H1 (cell line): ENCODE measurements around the gene IRGQ. TPM values are rescaled to one million over a fixed set of nuclear protein-coding genes. Genes with fewer than 3 reads are reported as not detected.

Experiments
- CTCF ChIA-PET: fragments of 300-600 bp; sonication (Branson Sonifier 250); formaldehyde crosslinking; loops from one replicate; lab custom pipeline; 2021; ENCODE audit not compliant: partially characterized antibody; lab: Charles Lee
- POLR2A ChIA-PET: fragments of 300-600 bp; sonication (Branson Sonifier 250); formaldehyde crosslinking; loops from one replicate; lab custom pipeline; 2021; ENCODE audit warnings: inconsistent platforms; ENCODE audit not compliant: partially characterized antibody; lab: Charles Lee
- DNase-seq, 2 experiments: peaks; one replicate each; pipeline versions ENCODE4 v3.0.0 to v3.0.0-alpha.2; 2010 to 2022; ENCODE audit warnings: low spot score in 2 of 2, low read depth in 1 of 2, mixed read lengths in 1 of 2
- FAIRE-seq: peaks from 2 replicates; lab custom pipeline; 2011; peaks lifted over from hg19 to GRCh38; lab: Jason Lieb, UNC
- H2AFZ ChIP-seq: 2 replicates; pipeline ENCODE4 v1.8.1; 2012; ENCODE audit warnings: low read length, inconsistent platforms
- H2AK5ac ChIP-seq: 2 replicates; pipeline ENCODE4 v1.6.1; 2013; ENCODE audit warnings: low read depth, low read length
- H2BK120ac ChIP-seq: replicated peaks from 2 replicates; pipeline ENCODE3; 2013; ENCODE audit warnings: low read depth, low read length, inconsistent platforms
- H2BK12ac ChIP-seq: 2 replicates; pipeline ENCODE4 v1.6.1; 2013; ENCODE audit warnings: low read depth, low read length
- H2BK15ac ChIP-seq: 2 replicates; pipeline ENCODE4 v1.6.1; 2013; ENCODE audit warnings: low read length
- H2BK20ac ChIP-seq: 2 replicates; pipeline ENCODE4 v1.6.1; 2013; ENCODE audit warnings: low read length
- H2BK5ac ChIP-seq: 2 replicates; pipeline ENCODE4 v1.6.1; 2013; ENCODE audit warnings: low read depth, low read length
- H3K14ac ChIP-seq: 2 replicates; pipeline ENCODE4 v1.6.1; 2013; ENCODE audit warnings: inconsistent platforms; ENCODE audit not compliant: insufficient read length
- H3K18ac ChIP-seq: 2 replicates; pipeline ENCODE4 v1.6.1; 2013; ENCODE audit warnings: low read length; ENCODE audit errors: extremely low read depth
- H3K23ac ChIP-seq: 2 replicates; pipeline ENCODE4 v1.6.1; 2013; ENCODE audit warnings: inconsistent platforms; ENCODE audit not compliant: insufficient read length
- H3K23me2 ChIP-seq: 2 replicates; pipeline ENCODE4 v1.6.1; 2013; ENCODE audit warnings: low read depth, low read length
- H3K27ac ChIP-seq: 2 replicates; pipeline ENCODE4 v1.6.1; 2011; ENCODE audit warnings: low read depth, low read length, inconsistent platforms
- H3K27me3 ChIP-seq, 4 experiments: replicated peaks in 1 of 4; 1 replicate in 1 of 4; 2 replicates in 3 of 4; pipeline versions ENCODE4 v1.6.1 to v1.8.1; 2011 to 2013; ENCODE audit warnings: low read length in 3 of 4, mild to moderate bottlenecking in 3 of 4, inconsistent platforms in 2 of 4, mixed read lengths in 2 of 4, moderate library complexity in 1 of 4; ENCODE audit not compliant: control insufficient read depth in 3 of 4, insufficient read depth in 3 of 4; ENCODE audit errors: extremely low read depth in 1 of 4
- H3K36me3 ChIP-seq, 4 experiments: 2 replicates each; pipeline versions ENCODE4 v1.6.1 to v1.8.1; 2011 to 2013; ENCODE audit warnings: mild to moderate bottlenecking in 4 of 4, low read length in 3 of 4, moderate library complexity in 2 of 4, control low read depth in 1 of 4, inconsistent platforms in 1 of 4; ENCODE audit not compliant: insufficient read depth in 4 of 4, control insufficient read depth in 2 of 4
- H3K4ac ChIP-seq: replicated peaks from 2 replicates; pipeline ENCODE3; 2013; ENCODE audit warnings: low read length, low read depth, mixed read lengths, inconsistent platforms; ENCODE audit not compliant: insufficient read length
- H3K4me1 ChIP-seq, 4 experiments: replicated peaks in 1 of 4; 1 replicate in 1 of 4; 2 replicates in 3 of 4; pipeline versions ENCODE4 v1.6.1 to v1.8.1; 2011 to 2013; ENCODE audit warnings: low read length in 3 of 4, inconsistent platforms in 2 of 4, mixed read lengths in 1 of 4; ENCODE audit not compliant: insufficient read depth in 4 of 4, control insufficient read depth in 3 of 4
- H3K4me2 ChIP-seq, 2 experiments: 2 replicates each; pipeline versions ENCODE4 v1.6.1 to v1.8.1; 2011 to 2013; ENCODE audit warnings: low read depth in 2 of 2, low read length in 2 of 2, control low read depth in 1 of 2, inconsistent platforms in 1 of 2, mild to moderate bottlenecking in 1 of 2; ENCODE audit not compliant: insufficient read depth in 1 of 2
- H3K4me3 ChIP-seq, 4 experiments: fragments of 200-600, 300-600 bp in 1 of 4; sonication (generic), shearing (Covaris generic), sonication (Bioruptor Twin) in 1 of 4; 2 replicates each; pipeline versions ENCODE4 v1.5.1 to v1.8.1; 2011 to 2016; ENCODE audit warnings: low read length in 4 of 4, low read depth in 3 of 4, control low read depth in 2 of 4, inconsistent platforms in 2 of 4, mild to moderate bottlenecking in 2 of 4, mixed read lengths in 1 of 4, moderate library complexity in 1 of 4; ENCODE audit not compliant: insufficient read depth in 2 of 4; ENCODE audit errors: extremely low read depth in 1 of 4
- H3K56ac ChIP-seq: replicated peaks from 2 replicates; pipeline ENCODE3; 2013; ENCODE audit warnings: low read depth, mild to moderate bottlenecking, mixed read lengths, low read length, inconsistent platforms; ENCODE audit not compliant: insufficient read length
- H3K79me1 ChIP-seq: 2 replicates; pipeline ENCODE4 v1.6.1; 2013; ENCODE audit warnings: low read depth, low read length, control low read depth
- H3K79me2 ChIP-seq, 2 experiments: 2 replicates each; pipeline versions ENCODE4 v1.6.1 to v1.8.1; 2012 to 2013; ENCODE audit warnings: low read length in 2 of 2, mild to moderate bottlenecking in 2 of 2, inconsistent platforms in 1 of 2; ENCODE audit not compliant: insufficient read depth in 2 of 2, control insufficient read depth in 1 of 2
- H3K9ac ChIP-seq, 4 experiments: replicated peaks in 1 of 4; 1 replicate in 1 of 4; 2 replicates in 3 of 4; pipeline versions ENCODE4 v1.6.1 to v1.8.1; 2011 to 2013; ENCODE audit warnings: low read depth in 3 of 4, low read length in 3 of 4, control low read depth in 2 of 4, mild to moderate bottlenecking in 2 of 4, moderate library complexity in 2 of 4, inconsistent platforms in 1 of 4; ENCODE audit errors: extremely low read depth in 1 of 4
- H3K9me3 ChIP-seq, 2 experiments: 2 replicates each; pipeline versions ENCODE4 v1.6.1 to v1.8.1; 2012 to 2013; ENCODE audit warnings: mild to moderate bottlenecking in 2 of 2, moderate library complexity in 2 of 2, control low read depth in 1 of 2, inconsistent platforms in 1 of 2, low read depth in 1 of 2, low read length in 1 of 2, mixed read lengths in 1 of 2; ENCODE audit not compliant: insufficient read depth in 2 of 2
- H4K20me1 ChIP-seq, 2 experiments: replicated peaks in 1 of 2; 2 replicates each; pipeline versions ENCODE3 to v1.8.1; 2011 to 2013; ENCODE audit warnings: inconsistent platforms in 2 of 2, low read length in 2 of 2, mild to moderate bottlenecking in 1 of 2; ENCODE audit not compliant: insufficient read depth in 2 of 2, control insufficient read depth in 1 of 2
- H4K5ac ChIP-seq: 2 replicates; pipeline ENCODE4 v1.6.1; 2013; ENCODE audit warnings: low read length, low read depth, mixed read lengths, inconsistent platforms; ENCODE audit not compliant: insufficient read length
- H4K8ac ChIP-seq: 2 replicates; pipeline ENCODE4 v1.8.0; 2013; ENCODE audit warnings: mild to moderate bottlenecking, moderate library complexity, low read length, inconsistent platforms; ENCODE audit not compliant: insufficient read depth; ENCODE audit errors: extremely low read depth
- H4K91ac ChIP-seq: replicated peaks from 2 replicates; pipeline ENCODE3; 2013; ENCODE audit warnings: low read length, mixed read lengths, inconsistent platforms; ENCODE audit not compliant: insufficient read length
- CHD2 ChIP-seq: IDR thresholded peaks from 2 replicates; pipeline ENCODE4 v1.6.1; 2012; ENCODE audit warnings: low read length, improper control_type of control experiment
- EGR1 ChIP-seq: IDR thresholded peaks from 2 replicates; pipeline ENCODE4 v1.6.1; 2011; ENCODE audit warnings: low read depth, low read length, borderline replicate concordance
- KDM4A ChIP-seq: IDR thresholded peaks from one replicate; pipeline ENCODE4 v1.7.1; 2012; ENCODE audit warnings: low read depth, mild to moderate bottlenecking, moderate library complexity, low read length, inconsistent platforms; ENCODE audit not compliant: severe bottlenecking
- NANOG ChIP-seq: IDR thresholded peaks from 2 replicates; pipeline ENCODE4 v1.6.1; 2011; ENCODE audit warnings: low read length, low read depth, mild to moderate bottlenecking, inconsistent platforms; ENCODE audit not compliant: insufficient read depth, poor library complexity, severe bottlenecking
- NRF1 ChIP-seq: IDR thresholded peaks from 2 replicates; pipeline ENCODE4 v1.6.1; 2011; ENCODE audit warnings: mild to moderate bottlenecking, low read depth, low read length, improper control_type of control experiment
- SUZ12 ChIP-seq: fragments of 200-600 bp; sonication (generic); IDR thresholded peaks from 2 replicates; pipeline ENCODE4 v1.6.1; 2012; ENCODE audit warnings: mild to moderate bottlenecking, inconsistent platforms, low read length, moderate library complexity, mixed read lengths
- TBP ChIP-seq: IDR thresholded peaks from 2 replicates; pipeline ENCODE4 v1.6.1; 2011; ENCODE audit warnings: low read depth, low read length, improper control_type of control experiment
- TEAD4 ChIP-seq: IDR thresholded peaks from 2 replicates; pipeline ENCODE4 v1.6.1; 2012; ENCODE audit warnings: low read depth, low read length, inconsistent platforms, mixed read lengths
- WGBS, 2 experiments: shearing (Covaris generic) in 1 of 2; methylation state at CpG; one replicate each; pipeline versions ENCODE4 v1.1.6 to v1.1.7; 2013 to 2015; ENCODE audit warnings: low lambda C conversion rate in 2 of 2, mixed read lengths in 2 of 2, inconsistent platforms in 1 of 2, low coverage in 1 of 2, missing lambda C conversion rate in 1 of 2; ENCODE audit not compliant: insufficient replicate concordance in 2 of 2, insufficient coverage in 1 of 2, insufficient read length in 1 of 2; ENCODE audit errors: extremely low coverage in 1 of 2, missing lambda C conversion rate in 1 of 2; 5-methylcytosine and 5-hydroxymethylcytosine counted together
- polyA plus RNA-seq, 7 experiments: library from polyadenylated mRNA; depleted of rRNA in 3 of 7; stranded (reverse) in 5 of 7; unstranded in 2 of 7; fragments of >200 nt in 5 of 7; fragments of 200-250 nt in 2 of 7; gene quantifications; 1 replicate in 5 of 7; 2 replicates in 1 of 7; 4 replicates in 1 of 7; pipeline versions ENCODE4 v1.2.1 to v1.2.3, GENCODE V29; 2011 to 2013; ENCODE audit warnings: missing spikeins in 2 of 7, mixed read lengths in 2 of 7
- total RNA-seq: library from RNA; stranded (reverse); fragmentation: NEBNext Ultra II Directional; extraction: Animal tissue kit (Norgen Biotek cat#: 25700); gene quantifications from 2 replicates; pipeline ENCODE4 v1.2.1, GENCODE V29; 2021

IRGQ gene
- total and polyA plus RNA-seq, 2 of the 8 experiments (the other 6 are each of a cell fraction or from before 2014, with no cell fraction given), result 16.0 to 42.9 TPM

DNA sequence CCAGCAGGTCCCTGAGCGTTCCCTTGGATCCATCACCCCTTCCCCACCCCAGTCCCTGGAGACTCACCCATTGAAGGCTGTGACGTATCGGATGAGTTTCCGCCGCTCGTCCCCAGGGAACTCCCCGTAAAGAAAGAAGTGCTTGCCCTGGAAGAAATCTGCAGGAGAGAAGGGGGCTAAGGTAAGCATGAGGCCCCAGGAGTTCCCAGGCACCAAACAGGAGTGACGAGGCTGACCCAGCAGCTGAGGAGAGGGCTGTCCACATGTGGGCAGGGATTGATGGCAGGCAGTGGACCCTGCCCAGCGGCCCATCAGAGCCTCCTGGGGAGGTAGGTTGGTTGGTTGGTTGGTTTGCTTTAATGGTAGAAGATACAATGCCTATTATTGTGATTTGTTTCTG, 51.9 kb downstream of the IRGQ start:
- H4K8ac ChIP-seq, result no peak overlapping the region
- no peak overlapping the region for H3K27ac ChIP-seq
- WGBS, 2 experiments, result 92% methylated on average over 8 of the region's 9 CpGs; no CpG with 5 or more reads in 1 of the 2 experiments
- H3K23me2 ChIP-seq, result no peaks in the 10 kb centered on the region
- FAIRE-seq, result no peak
- H3K79me2 ChIP-seq, result no peaks in the 10 kb centered on the region
- no peaks in the 10 kb centered on the region for H3K79me1 ChIP-seq
- no peak overlapping the region for H3K18ac ChIP-seq
- DNase-seq, result no peak
- no peak overlapping the region for H2AK5ac ChIP-seq
- H3K4me3 ChIP-seq, result no peak overlapping the region
- POLR2A ChIA-PET, result interaction anchor here (1.0 to 1.4 kb wide), 2 partner anchors 52 to 64 kb away, joined by 3 to 5 read pairs; partner anchors contain the start of genes IRGQ and ZNF576
- H3K4me2 ChIP-seq, result no peak overlapping the region
- H4K5ac ChIP-seq, result no peak overlapping the region
- H2BK5ac ChIP-seq, result no peak overlapping the region
- no peak overlapping the region for H3K56ac ChIP-seq
- CTCF ChIA-PET, result interaction anchor here (0.8 to 8.0 kb wide), 3 partner anchors 8 to 124 kb away, joined by 3 to 62 read pairs (median 21); no protein-coding TSS in a partner anchor
- no peaks in the 10 kb centered on the region for H3K4me1 ChIP-seq
- no peak overlapping the region for H2BK120ac ChIP-seq
- no peak overlapping the region for H3K9ac ChIP-seq
- H3K27me3 ChIP-seq, result no peaks in the 10 kb centered on the region; a peak in 1 of 7 replicates
- H2BK20ac ChIP-seq, result no peak overlapping the region
- no peak overlapping the region for H3K23ac ChIP-seq
- peaks cover 10 to 48% (median 28%) of the 10 kb centered on the region in 4 experiments; a peak in 6 of 8 replicates for H3K36me3 ChIP-seq
- H3K9me3 ChIP-seq, result peaks cover 0 to 3% of the 10 kb centered on the region in 2 experiments; a peak in 1 of 4 replicates
- no peak overlapping the region for H2AFZ ChIP-seq
- TF ChIP-seq TBP (no peak), TEAD4 (no peak), EGR1 (no peak), NRF1 (no peak), SUZ12 (no peak), NANOG (no peak), CHD2 (no peak), KDM4A (no peak)
- TF ChIP-seq, all 59 proteins: peak for 0
- no peaks in the 10 kb centered on the region for H4K20me1 ChIP-seq
- H3K14ac ChIP-seq, result no peak overlapping the region
- H2BK12ac ChIP-seq, result no peak overlapping the region
- no peak overlapping the region for H4K91ac ChIP-seq
- H2BK15ac ChIP-seq, result no peak overlapping the region
- no peak overlapping the region for H3K4ac ChIP-seq
